HG03469 (cell line): ENCODE results near the gene TMEM17.

Experiments used
- ATAC-seq: cut with Tn5 transposase; IDR thresholded peaks from one replicate; pipeline ENCODE4 v1.9.1; 2021; ENCODE audit warnings: mild to moderate bottlenecking, moderate library complexity, moderate number of reproducible peaks; ENCODE audit not compliant: unreplicated experiment

TMEM17 gene

DNA sequence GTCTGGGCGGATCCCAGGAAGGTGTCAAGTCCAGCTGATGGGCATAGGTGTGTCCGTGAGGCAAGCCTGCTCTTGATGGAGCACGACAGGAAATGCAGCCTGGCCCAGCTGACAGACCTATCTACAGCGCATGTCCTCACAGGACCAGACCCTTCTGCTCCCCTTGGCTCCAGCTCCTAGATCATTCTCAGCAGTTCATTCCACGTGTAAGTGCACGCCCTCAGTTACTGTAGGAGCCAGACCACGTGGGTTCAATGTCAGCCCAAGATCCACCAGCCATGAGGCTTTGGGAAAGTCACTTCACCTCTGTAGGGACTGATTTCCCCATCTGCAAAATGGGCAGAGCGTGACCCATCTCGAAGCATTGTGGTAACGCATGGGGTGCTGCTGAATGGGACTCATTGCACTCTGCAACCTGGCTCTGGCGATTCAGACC is 47.8 kb downstream of the TMEM17 start:
- no peak for ATAC-seq

DNA sequence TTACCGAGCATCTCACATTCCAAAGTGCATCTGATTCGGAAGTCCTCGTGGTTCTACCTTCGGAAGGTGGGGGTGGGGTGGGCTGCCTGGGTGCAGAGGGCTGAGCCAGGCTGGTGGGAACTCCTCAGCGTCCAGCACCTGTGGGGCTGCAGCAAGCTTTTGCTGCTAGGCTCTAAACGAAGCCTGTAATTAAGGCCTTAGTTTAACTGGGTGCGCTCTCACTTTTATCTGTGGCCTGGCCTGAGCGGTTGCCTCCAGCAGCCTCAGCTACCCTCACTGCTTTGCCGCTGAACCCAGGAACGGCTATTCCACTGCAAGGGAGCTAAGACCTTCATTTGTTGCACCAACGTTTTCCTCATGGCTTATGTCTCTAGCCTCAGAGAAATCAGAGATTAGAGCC is 48.4 kb downstream of the TMEM17 start:
- ATAC-seq, result no peak

DNA sequence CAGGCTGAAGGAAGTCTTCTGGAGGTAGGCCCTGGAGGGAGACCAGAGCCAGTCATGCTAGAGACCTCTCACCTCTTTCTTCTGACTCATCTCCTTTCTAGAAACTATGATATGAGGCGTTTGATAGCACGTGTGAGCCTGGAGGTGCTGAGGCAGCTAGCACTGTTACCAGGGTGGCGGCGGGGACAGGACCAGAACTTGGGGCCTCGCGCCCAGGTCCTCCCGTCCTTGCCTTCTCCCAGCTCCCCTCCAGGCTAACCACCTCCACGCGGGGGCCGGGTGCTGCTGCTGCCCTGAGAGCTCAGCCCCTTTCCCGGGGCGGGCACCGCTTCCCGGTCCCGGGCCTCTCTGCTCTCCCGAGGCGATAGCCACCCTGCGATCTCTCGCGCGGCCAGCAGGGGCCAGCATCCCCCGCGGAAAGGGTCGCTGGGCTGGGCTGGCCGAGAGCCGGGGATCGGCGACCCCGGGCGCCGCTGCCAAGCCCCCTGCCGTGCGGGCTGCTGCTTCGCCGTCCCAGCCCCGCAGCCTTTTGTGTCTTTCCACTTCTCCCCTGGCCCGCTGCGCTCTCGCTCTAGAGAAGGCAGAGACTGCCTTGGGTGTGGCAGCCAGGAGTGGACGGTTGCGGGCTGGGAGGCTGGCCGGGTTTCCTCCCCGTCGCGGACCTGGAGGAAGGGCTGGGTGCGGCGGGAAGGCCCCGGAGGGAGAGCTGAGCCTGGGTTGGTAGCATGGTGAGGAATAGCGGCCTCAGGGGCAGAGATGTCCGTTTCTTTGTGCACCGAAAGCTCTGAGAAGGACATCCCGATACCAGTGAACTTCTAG is 49.1 kb downstream of the TMEM17 start:
- no peak for ATAC-seq

DNA sequence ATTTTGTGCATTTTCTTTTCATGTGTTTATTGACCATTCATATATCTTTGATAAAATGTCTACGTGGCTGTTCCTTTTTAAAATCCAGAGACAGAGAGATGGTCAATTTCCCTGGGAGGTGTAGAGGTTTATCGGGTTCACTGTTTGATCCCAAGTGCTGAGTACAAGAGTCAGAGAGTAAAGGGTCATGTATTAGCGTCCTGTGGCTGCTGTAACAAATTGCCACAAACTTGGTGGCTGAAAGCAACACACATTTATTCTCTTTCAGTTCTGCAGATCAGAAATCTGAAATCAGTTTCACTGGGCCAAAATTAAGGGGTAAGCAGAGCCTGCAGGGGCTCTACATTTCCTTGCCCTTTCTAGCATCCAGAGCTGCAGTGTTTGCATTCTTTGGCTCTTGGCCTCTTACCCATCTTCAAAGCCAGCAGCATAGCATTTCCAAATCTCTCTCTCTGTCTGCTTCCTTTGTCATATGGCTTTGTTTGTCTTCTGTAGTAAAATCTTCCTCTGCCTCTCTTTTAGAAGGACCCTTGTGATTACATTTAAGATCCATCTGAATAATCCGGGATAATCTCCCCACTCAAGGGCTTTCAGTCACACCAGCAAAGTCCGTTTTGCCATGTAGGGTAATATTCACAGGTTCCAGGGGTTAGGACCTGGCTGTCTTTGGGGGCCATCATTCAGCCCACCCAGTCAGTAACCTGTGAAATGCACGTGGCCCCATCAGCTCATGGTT is 49.9 kb downstream of the TMEM17 start:
- ATAC-seq, result no peak

DNA sequence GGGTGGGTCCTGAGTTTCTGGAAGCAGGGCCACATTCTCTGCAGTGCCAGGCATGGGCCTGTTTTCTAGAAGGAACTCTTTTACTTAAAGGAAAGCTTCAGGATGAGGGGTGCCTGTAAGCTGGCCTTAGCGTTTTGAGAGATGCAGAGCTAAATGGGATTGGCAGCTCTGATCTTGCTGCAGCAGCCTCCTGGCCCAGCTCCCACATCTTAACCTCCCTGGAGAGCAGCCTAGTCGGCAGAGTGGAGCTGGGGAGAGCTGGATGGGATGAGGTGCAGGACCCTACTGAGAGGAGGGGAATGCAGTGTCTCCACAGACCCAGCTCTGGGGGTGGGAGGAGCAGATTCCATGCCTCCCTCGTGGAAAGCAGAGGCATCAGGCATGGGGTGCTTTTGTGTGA is 52.0 kb downstream of the TMEM17 start:
- no peak for ATAC-seq

DNA sequence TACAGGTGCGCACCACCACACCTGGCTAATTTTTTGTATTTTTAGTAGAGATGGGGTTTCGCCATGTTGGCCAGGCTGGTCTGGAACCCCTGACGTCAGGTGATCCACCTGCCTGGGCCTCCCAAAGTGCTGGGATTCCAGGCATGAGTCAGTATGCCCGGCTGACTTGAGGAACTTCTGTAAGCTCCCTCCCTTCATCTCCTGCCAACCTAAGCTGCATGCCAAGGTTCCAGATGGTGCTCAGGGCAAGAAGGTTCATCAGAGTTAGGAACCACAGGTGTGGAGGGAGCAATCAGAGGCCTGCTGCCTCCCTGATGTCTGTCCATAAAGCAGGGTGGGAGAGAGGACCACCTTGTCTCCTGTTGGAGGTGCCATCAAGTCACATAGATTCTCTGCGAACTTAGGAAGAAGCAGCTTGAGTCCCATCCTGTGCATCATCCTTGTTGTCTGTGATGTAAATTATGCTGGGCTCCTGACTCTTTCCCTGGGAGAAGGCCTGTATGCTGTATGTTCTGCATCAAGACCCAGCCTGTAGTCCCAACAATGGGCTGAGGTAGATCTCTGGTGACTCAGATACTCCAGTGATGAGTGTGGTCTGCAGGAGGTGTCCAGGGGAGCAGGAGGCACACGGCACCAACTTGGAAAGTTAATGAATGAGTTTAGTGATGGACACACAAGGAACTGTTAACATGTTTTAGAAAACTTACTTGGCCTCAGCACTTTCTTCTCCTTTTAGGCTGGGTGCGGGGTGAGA is 53.1 kb downstream of the TMEM17 start:
- no peak for ATAC-seq

DNA sequence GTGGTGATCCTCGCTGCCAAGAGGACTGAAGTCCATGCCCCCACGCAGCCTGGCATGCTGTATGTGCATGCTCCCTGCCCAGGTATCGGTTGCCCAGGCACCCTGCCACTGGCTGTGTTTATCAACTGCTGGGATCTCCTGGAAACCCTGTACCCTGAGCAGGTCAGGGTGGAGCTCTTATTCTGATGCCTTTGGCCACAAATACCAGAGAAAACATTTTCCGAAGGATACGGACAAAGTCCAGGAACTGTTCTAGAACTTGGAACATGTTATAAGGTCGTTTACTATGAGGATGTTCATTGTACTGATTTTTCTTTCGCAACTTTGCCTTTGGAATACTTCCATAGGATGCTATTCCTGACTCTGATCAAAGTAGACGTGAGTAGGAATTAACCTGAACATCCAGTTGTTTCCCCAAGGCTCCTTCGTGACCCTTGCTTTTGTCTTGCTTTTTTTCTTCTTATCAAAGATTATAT is 55.2 kb downstream of the TMEM17 start:
- ATAC-seq, result no peak
